HG02642 (cell line): ENCODE results near the gene MED27.

Experiments used
- ATAC-seq: cut with Tn5 transposase; IDR thresholded peaks from one replicate; pipeline ENCODE4 v1.9.1; 2021; ENCODE audit warnings: mild to moderate bottlenecking; ENCODE audit not compliant: unreplicated experiment, poor library complexity

MED27 gene

GRCh38 chr9:132044176-132044875, 35.3 kb downstream of the MED27 start:
- ATAC-seq = no peak

GRCh38 chr9:132043708-132044107, 36.0 kb downstream of the MED27 start:
- no peak for ATAC-seq

- ATAC-seq = no peak
These were observed 37.3 kb downstream of the MED27 start for GRCh38 chr9:132042324-132042723.

- no peak for ATAC-seq
These were observed 37.9 kb downstream of the MED27 start for GRCh38 chr9:132041798-132042197.

- no peak for ATAC-seq
These were observed 38.9 kb downstream of the MED27 start for GRCh38 chr9:132040808-132041207.

GRCh38 chr9:132040246-132040645, 39.4 kb downstream of the MED27 start:
- no peak for ATAC-seq

- ATAC-seq = no peak
These were observed 40.4 kb downstream of the MED27 start for GRCh38 chr9:132039284-132039683.

- ATAC-seq = no peak
These were observed 42.2 kb downstream of the MED27 start for GRCh38 chr9:132037458-132037857.

- ATAC-seq = no peak
These were observed 43.1 kb downstream of the MED27 start for GRCh38 chr9:132036521-132036920.

- no peak for ATAC-seq
These were observed 44.0 kb downstream of the MED27 start for GRCh38 chr9:132035679-132036078.

GRCh38 chr9:132032238-132032950, 47.3 kb downstream of the MED27 start:
- no peak for ATAC-seq

- ATAC-seq = no peak
These were observed 48.0 kb downstream of the MED27 start for GRCh38 chr9:132031467-132032237.

- ATAC-seq = no peak
These were observed 48.9 kb downstream of the MED27 start for GRCh38 chr9:132030626-132031325.

- ATAC-seq = no peak
These were observed 51.7 kb downstream of the MED27 start for GRCh38 chr9:132027752-132028663.

GRCh38 chr9:132026932-132027585, 52.6 kb downstream of the MED27 start:
- no peak for ATAC-seq

- no peak for ATAC-seq
These were observed 53.9 kb downstream of the MED27 start for GRCh38 chr9:132025766-132026165.

- no peak for ATAC-seq
These were observed 55.1 kb downstream of the MED27 start for GRCh38 chr9:132024589-132024988.

GRCh38 chr9:132023419-132024180, 56.1 kb downstream of the MED27 start:
- no peak for ATAC-seq
